Osteoblast (primary cell): ENCODE measurements around the gene CENPC. TPM values are rescaled to one million over a fixed set of nuclear protein-coding genes. Genes with fewer than 3 reads are reported as not detected.
"Not testable (repeated sequence)": the region's sequence is repeated elsewhere in the genome, so short reads cannot be mapped to it uniquely, and the experiment has no call there.

Source experiments
- DNase-seq: peaks from one replicate; pipeline ENCODE4 v3.0.0; 2011; ENCODE audit warnings: low spot score, mixed read lengths; ENCODE audit not compliant: insufficient read length; ENCODE audit errors: missing footprints
- H2AFZ ChIP-seq: 2 replicates; pipeline ENCODE4 v1.6.0; 2011; ENCODE audit warnings: mild to moderate bottlenecking, low read length
- H3K27ac ChIP-seq: 2 replicates; pipeline ENCODE4 v1.5.1; 2011; ENCODE audit warnings: mild to moderate bottlenecking, low read depth, low read length, moderate library complexity
- H3K27me3 ChIP-seq: 2 replicates; pipeline ENCODE4 v1.6.0; 2012; ENCODE audit warnings: mild to moderate bottlenecking, control low read depth, inconsistent platforms, low read length, moderate library complexity; ENCODE audit not compliant: insufficient read depth
- H3K36me3 ChIP-seq: 2 replicates; pipeline ENCODE4 v1.5.1; 2011; ENCODE audit warnings: mild to moderate bottlenecking, low read length, control low read depth, moderate library complexity; ENCODE audit not compliant: insufficient read depth
- H3K4me1 ChIP-seq: 2 replicates; pipeline ENCODE4 v1.5.1; 2011; ENCODE audit warnings: mild to moderate bottlenecking, low read length, control low read depth, moderate library complexity; ENCODE audit not compliant: insufficient read depth
- H3K4me2 ChIP-seq: 2 replicates; pipeline ENCODE4 v1.6.0; 2011; ENCODE audit warnings: mild to moderate bottlenecking, low read length; ENCODE audit not compliant: insufficient read depth
- H3K4me3 ChIP-seq: fragments of 200-600 bp; sonication (generic); 3 replicates; pipeline ENCODE4 v1.5.1; 2012; ENCODE audit warnings: mild to moderate bottlenecking, low read length, inconsistent platforms; ENCODE audit not compliant: insufficient read depth
- H3K79me2 ChIP-seq: 2 replicates; pipeline ENCODE4 v1.6.0; 2012; ENCODE audit warnings: mild to moderate bottlenecking, low read length, control low read depth, inconsistent platforms; ENCODE audit not compliant: insufficient read depth
- H3K9me3 ChIP-seq: 2 replicates; pipeline ENCODE4 v1.5.1; 2011; ENCODE audit warnings: low read depth, low read length, control low read depth
- H4K20me1 ChIP-seq: 2 replicates; pipeline ENCODE4 v1.6.0; 2012; ENCODE audit warnings: mild to moderate bottlenecking, low read length, control low read depth; ENCODE audit not compliant: insufficient read depth
- total RNA-seq: library from RNA; depleted of rRNA; stranded (reverse); fragments of >200 nt; gene quantifications from 2 replicates; pipeline ENCODE4 v1.2.3, GENCODE V29; 2012
- TF ChIP-seq, protein P1 (sequence below): IDR thresholded peaks from 2 replicates; pipeline ENCODE4 v1.5.1; 2011; ENCODE audit warnings: mild to moderate bottlenecking, low read depth, low read length, moderate library complexity; ENCODE audit errors: extremely low read depth

CENPC gene
- total RNA-seq, 1 donor: 19.9 TPM

DNA sequence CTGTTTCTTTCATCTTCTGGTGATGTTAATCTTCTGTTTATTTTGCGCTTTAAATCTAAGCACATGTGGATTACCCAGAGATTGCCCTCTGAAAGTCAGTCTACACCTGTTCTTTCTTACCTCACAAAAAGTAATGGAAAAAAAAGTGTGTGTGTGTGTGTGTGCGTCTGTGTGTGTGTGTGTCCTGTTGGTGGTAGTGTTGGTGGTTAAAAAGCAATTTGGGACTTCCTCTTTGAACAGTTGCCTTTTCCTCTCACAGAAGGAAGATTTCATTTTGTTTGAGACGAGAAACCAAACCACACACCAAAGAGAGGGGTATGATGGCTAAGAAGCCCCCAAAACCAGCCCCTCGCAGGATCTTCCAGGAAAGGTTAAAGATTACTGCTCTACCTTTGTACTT, 13.2 kb upstream of the CENPC start, which contains the start of gene STAP1:
STAP1 (plus strand) TSS at position 235 of the 400 bp plus-strand sequence; CDS start at position 318, 83 bp downstream.
- no peak within 1 kb of the TSS for H3K27ac ChIP-seq
- H3K9me3 ChIP-seq: no peaks in the 10 kb centered on the region
- no peaks in the 10 kb centered on the region for H3K27me3 ChIP-seq
- no peak within 1 kb of the TSS for H2AFZ ChIP-seq
- DNase-seq: no peak
- no peaks in the 10 kb centered on the region for H3K79me2 ChIP-seq
- H3K4me3 ChIP-seq: no peak within 1 kb of the TSS
- H3K4me1 ChIP-seq: no peaks in the 10 kb centered on the region
- H3K36me3 ChIP-seq: no peaks in the 10 kb centered on the region
- no peaks in the 10 kb centered on the region for H4K20me1 ChIP-seq
- TF ChIP-seq, protein P1, sequence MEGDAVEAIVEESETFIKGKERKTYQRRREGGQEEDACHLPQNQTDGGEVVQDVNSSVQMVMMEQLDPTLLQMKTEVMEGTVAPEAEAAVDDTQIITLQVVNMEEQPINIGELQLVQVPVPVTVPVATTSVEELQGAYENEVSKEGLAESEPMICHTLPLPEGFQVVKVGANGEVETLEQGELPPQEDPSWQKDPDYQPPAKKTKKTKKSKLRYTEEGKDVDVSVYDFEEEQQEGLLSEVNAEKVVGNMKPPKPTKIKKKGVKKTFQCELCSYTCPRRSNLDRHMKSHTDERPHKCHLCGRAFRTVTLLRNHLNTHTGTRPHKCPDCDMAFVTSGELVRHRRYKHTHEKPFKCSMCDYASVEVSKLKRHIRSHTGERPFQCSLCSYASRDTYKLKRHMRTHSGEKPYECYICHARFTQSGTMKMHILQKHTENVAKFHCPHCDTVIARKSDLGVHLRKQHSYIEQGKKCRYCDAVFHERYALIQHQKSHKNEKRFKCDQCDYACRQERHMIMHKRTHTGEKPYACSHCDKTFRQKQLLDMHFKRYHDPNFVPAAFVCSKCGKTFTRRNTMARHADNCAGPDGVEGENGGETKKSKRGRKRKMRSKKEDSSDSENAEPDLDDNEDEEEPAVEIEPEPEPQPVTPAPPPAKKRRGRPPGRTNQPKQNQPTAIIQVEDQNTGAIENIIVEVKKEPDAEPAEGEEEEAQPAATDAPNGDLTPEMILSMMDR: no peak
- H3K4me2 ChIP-seq: no peak within 1 kb of the TSS

DNA sequence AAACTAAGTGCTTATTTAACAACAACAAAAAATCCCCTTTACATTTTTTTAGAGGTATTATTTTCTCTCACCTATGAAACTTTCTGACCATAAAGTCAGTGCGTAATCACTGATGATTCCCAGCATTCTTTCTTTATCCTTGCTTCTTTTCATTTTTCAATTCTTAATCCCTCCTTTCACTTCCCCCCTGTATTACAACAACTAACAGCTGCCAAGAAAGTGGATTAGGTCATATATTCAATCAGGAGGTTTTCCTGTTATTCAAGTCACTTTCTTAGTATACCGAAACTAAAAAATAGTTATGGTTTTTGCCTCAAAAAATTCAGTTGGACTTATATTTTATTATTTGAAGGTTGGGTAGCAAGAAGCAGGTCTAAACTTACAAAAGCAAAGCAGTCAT, 11.1 kb upstream of the CENPC start:
- DNase-seq: no peak
- Histone ChIP-seq H2AFZ (no peak overlapping the region), H3K4me1 (no peaks in the 10 kb centered on the region), H3K27me3 (no peaks in the 10 kb centered on the region), H3K36me3 (no peaks in the 10 kb centered on the region), H3K9me3 (no peaks in the 10 kb centered on the region), H3K4me3 (no peak overlapping the region), H4K20me1 (no peaks in the 10 kb centered on the region), H3K27ac (no peak overlapping the region), H3K4me2 (no peak overlapping the region), H3K79me2 (no peaks in the 10 kb centered on the region)
- TF ChIP-seq, protein P1: no peak

GRCh38 chr4:67555447-67555846, 10.1 kb upstream of the CENPC start:
- H3K9me3 ChIP-seq: no peaks in the 10 kb centered on the region

DNA sequence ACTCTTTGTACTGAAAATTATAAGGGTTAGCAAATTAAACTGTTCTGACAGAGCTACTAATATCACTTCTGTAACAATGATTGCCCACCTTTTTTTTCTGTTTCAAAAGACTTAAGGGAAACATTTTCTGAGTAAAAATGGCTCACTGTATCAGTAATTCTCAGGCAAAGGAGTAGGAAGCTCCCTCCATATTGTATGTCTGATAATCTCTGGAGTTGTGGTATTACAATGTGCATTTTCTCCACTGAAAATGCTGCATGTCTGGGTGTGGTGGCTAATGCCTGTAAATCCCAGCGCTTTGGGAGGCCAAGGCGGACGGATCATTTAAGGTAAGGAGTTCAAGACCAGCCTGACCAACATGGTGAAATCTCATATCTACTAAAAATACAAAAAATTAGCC, 8.8 kb upstream of the CENPC start:
- DNase-seq: no peak
- no peaks in the 10 kb centered on the region for H4K20me1 ChIP-seq

More at GRCh38 chr4:67555447-67555846, 10.1 kb upstream of the CENPC start:
- Histone ChIP-seq H3K4me3 (no peak overlapping the region), H3K27me3 (no peaks in the 10 kb centered on the region), H3K36me3 (no peaks in the 10 kb centered on the region), H3K4me1 (no peaks in the 10 kb centered on the region), H3K27ac (no peak overlapping the region), H2AFZ (no peak overlapping the region), H4K20me1 (no peaks in the 10 kb centered on the region), H3K4me2 (no peak overlapping the region), H3K79me2 (no peaks in the 10 kb centered on the region)
- no peak for DNase-seq
- TF ChIP-seq, protein P1: no peak

DNA sequence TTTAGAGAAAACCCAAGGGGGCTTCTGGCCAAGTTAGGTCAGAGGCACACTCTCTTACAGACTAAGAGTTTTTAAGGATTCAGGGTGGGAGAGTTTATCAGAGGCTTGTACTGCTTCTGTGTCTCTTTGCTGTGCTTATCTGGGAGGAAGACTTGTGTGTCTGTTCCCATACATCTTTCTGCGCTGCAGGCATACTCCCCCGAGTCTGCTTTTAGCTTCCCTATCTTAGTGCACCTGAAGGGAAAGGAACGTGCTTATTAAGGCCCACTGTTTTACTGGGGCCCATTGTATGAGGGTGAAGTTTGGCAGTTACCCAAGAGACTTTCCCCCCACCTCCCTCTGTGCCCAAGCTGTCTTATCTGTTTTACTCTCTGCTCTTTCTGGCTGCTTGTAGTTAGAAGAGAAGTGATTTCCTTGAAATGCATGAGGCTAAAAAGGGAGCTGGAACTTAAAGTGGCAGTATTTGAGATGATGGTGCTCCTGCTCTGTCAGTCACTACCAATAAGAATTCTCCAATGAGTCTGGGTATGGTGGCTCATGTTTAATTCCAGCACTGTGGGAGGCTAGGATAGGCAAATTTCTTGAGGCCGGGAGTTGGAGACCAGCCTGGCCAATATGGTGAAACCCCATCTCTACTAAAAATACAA, 7.0 kb upstream of the CENPC start:
- not testable (repeated sequence) for H3K36me3 ChIP-seq, H3K4me2 ChIP-seq, H3K79me2 ChIP-seq, H3K27me3 ChIP-seq, H3K27ac ChIP-seq, H3K4me3 ChIP-seq, H2AFZ ChIP-seq, H3K9me3 ChIP-seq, H3K4me1 ChIP-seq, DNase-seq, H4K20me1 ChIP-seq

More for the DNA sequence above, 8.8 kb upstream of the CENPC start:
- Histone ChIP-seq H3K27ac (no peak overlapping the region), H2AFZ (no peak overlapping the region), H3K4me2 (no peak overlapping the region), H3K27me3 (no peaks in the 10 kb centered on the region), H3K4me3 (no peak overlapping the region), H3K9me3 (no peaks in the 10 kb centered on the region), H3K79me2 (no peaks in the 10 kb centered on the region), H3K36me3 (no peaks in the 10 kb centered on the region), H3K4me1 (no peaks in the 10 kb centered on the region)
- TF ChIP-seq, protein P1: no peak
